ENCODE results near the gene BLOC1S2.

DNA sequence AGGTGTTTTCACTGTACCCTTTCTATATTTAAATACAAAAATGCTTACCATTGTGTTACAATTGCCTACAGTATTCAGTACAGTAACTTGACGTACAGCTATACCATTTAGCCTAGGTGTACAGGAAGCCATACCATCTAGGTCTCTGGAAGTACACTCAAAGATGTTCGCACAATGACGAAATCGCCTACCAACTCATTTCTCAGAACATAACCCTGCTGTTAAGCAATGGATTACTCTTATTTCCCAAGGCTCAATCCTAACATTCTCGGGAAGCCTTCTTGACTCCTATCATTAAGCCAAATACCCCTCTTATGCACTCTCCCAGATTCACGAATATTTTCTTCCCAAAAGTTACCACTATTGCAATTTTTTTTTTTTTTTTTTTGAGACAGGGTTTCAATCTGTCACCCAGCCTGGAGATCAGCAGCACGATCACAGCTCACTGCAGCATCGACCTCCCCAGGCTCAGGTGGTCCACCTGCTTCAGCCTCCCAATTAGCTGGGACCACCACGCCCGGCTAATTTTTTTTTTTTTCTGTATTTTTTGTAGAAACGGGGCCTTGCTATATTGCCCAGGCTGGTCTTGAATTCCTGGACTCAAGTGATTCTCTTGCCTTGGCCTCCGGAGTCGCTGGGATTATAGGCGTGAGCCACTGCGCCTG is 20.5 kb downstream of the BLOC1S2 start:
- TF ChIP-seq CTCF (conservative IDR thresholded peaks at IDR 0.05) = no peak
- no peak for TF ChIP-seq ZFX (IDR thresholded peaks at IDR 0.05)
